HG03039 (cell line): ENCODE measurements around the gene TMSB4Y.

ENCODE experiments used
- ATAC-seq: cut with Tn5 transposase; IDR thresholded peaks from one replicate; pipeline ENCODE4 v1.9.1; 2021; ENCODE audit warnings: mild to moderate bottlenecking, moderate library complexity; ENCODE audit not compliant: unreplicated experiment

TMSB4Y gene

GRCh38 chrY:13703568-13703968, at the start of gene TMSB4Y:
TSS of gene TMSB4Y (plus strand) at chrY:13703899.
- ATAC-seq = peak; percentile 94

DNA sequence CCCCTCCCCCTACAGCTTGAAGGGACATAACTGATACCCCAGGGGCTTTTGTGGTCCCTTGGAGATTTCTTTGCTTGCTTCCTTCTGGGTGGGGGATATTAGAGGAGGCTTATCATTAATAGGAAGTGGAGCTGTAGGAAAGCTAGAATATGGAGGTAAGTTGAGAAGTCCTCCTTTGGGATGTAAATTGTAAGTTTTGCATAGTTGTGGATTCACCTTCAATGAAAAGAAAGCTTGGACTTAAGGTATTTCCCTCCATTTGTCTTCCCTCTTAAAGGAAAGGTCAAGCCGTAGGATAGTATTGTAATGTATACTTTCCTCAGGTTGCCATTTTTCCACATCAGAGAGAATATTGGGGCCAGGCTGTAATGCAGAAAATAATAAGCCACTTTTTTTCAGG, 39.5 kb upstream of the TMSB4Y start:
- ATAC-seq = no peak

GRCh38 chrY:13671122-13671521, 32.6 kb upstream of the TMSB4Y start:
- ATAC-seq = no peak

- ATAC-seq = no peak
Measured at GRCh38 chrY:13702276-13702675, 1.4 kb upstream of the TMSB4Y start.

GRCh38 chrY:13704121-13704930, 627 bp downstream of the TMSB4Y start:
- no peak for ATAC-seq

GRCh38 chrY:13705197-13705596, 1.5 kb downstream of the TMSB4Y start:
- ATAC-seq = no peak

- no peak for ATAC-seq
Measured at GRCh38 chrY:13708038-13708437, 4.3 kb downstream of the TMSB4Y start.

DNA sequence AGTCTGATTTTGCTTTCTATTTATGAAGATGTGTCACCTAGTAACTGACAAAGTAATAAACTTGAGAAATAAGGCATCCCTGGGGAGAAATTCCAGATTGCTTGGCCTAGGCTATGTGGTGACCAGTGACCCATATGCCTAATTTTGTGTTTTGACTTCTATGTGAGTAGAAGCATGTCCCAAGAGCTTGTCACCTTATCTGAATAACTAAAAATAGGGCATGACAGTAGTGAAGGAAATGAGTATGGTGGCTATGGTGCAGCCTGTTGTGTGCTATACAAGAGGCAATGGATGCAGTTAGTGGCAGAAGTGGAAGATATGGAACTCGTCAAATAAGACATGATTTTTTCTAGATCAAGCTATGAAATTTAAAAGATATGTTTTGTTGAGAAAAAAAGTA, 15.3 kb downstream of the TMSB4Y start:
- ATAC-seq = no peak

DNA sequence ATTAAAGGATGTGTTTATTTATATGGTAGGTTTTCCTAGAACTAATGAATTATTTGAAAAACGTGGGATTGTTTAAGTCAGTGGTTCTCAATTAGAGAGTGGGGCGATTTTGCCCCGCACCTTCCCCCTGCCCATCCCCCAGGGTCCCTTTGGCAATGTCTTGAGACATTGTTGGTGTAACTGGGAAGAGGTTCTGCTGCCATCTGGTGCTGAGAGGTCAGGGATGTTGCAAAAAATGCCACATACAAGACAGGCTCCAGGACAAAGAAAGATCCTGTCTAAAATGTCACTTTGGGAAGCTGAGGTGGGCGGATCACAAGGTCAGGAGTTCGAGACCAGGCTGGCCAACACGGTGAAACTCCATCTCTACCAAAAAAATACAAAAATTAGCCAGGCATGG, 25.8 kb downstream of the TMSB4Y start:
- no peak for ATAC-seq

DNA sequence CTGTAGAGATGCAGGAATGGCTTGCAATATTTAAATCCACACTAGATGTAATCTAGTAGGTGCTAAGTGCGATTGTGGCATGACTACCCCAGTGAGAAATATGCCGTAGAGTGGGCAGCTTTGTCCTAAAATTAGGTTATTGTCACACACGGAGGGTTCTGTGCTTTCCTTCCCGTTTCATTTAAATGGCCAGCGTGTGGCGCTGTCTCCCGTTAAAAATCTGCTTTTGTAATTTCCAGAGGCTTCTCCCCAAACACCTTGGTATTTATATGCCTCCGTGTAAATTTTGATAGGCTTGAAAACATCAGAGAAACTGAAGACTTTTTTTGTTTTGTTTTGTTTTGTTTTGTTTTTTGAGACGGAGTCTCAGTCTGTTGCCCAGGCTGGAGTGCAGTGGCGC, 34.9 kb downstream of the TMSB4Y start:
- no peak for ATAC-seq

- peak; percentile 85 for ATAC-seq
Measured at GRCh38 chrY:13751289-13752071, 47.8 kb downstream of the TMSB4Y start.

- no peak for ATAC-seq
Measured at GRCh38 chrY:13754661-13755060, 51.0 kb downstream of the TMSB4Y start.
